ENCODE measurements around the gene ZFHX3.

- TF ChIP-seq FOS (IDR thresholded peaks at IDR 0.05; ENCODE audit: borderline replicate concordance, insufficient read depth, low read length): no peak
- no peak for TF ChIP-seq CTCF (IDR thresholded peaks at IDR 0.05; ENCODE audit: extremely low read depth in 1 of 2, insufficient read depth in 1 of 2, low read depth in 1 of 2, low read length in 2 of 2)
- no peak for TF ChIP-seq POLR2A (IDR thresholded peaks at IDR 0.05; ENCODE audit: low read depth, low read length)
- TF ChIP-seq EZH2 (IDR thresholded peaks at IDR 0.05; ENCODE audit: borderline replicate concordance, low read depth, low read length, severe bottlenecking): no peak
- TF ChIP-seq POLR2AphosphoS5 (IDR thresholded peaks at IDR 0.05; ENCODE audit: insufficient read depth, low read depth, low read length): no peak
- no peak for TF ChIP-seq MYC (IDR thresholded peaks at IDR 0.05; ENCODE audit: low read depth, low read length)
- TF ChIP-seq JUN (IDR thresholded peaks at IDR 0.05; ENCODE audit: borderline replicate concordance, insufficient read depth, insufficient read length, low read depth): no peak
- no peak for TF ChIP-seq MAX (IDR thresholded peaks at IDR 0.05; ENCODE audit: insufficient read depth, insufficient read length)
- TF ChIP-seq GATA2 (IDR thresholded peaks at IDR 0.05; ENCODE audit: insufficient read depth, insufficient read length, low read depth, low read length): no peak
Measured at GRCh38 chr16:72814226-72814625, 233.7 kb downstream of the ZFHX3 start.

All from endothelial cell of umbilical vein (primary cell).